Measurements from ENCODE around the gene LIPM. TPM values are rescaled to one million over a fixed set of nuclear protein-coding genes. Genes with fewer than 3 reads are reported as not detected.

LIPM gene
- polyA plus RNA-seq, 3 donors: not detected

DNA sequence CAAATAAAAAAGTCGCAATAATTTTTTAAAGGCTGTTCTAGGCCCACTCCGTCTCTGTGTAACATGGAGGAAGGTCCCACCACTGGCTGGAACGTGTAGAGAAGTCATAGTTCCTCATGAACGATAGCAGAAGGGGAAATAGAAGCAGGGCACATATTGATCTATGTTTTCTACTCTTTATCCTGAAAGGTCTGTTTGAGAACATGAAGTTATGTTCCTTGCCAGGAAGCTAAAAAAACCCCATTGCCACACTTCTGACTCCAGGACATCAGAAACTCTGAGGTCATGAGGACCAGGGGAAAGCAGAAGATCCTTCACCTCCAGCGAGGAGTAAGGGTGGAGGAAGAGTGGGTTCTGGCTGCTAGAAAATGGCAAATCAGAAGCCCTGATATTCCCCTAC lies 38.4 kb downstream of the LIPM start:
- DNase-seq: peak in 2 of 3 donors; percentile 42 to 48
- Histone ChIP-seq H4K20me1 (ENCODE audit: insufficient read depth, low read length) (no peaks in the 10 kb centered on the region), H2AFZ (ENCODE audit: insufficient read depth, low read depth, low read length, poor library complexity, severe bottlenecking) (peak overlapping the region; percentile 51), H3K4me2 (replicated peaks; ENCODE audit: extremely low read depth, low read length, poor library complexity, severe bottlenecking) (peak overlapping the region; percentile 32), H3K9me3 (replicated peaks in 1 of 2; ENCODE audit: control insufficient read depth in 1 of 2, insufficient read depth in 1 of 2, low read length in 2 of 2) (no peaks in the 10 kb centered on the region), H3K36me3 (replicated peaks in 1 of 2; ENCODE audit: control insufficient read depth in 1 of 2, insufficient read depth in 2 of 2, low read length in 2 of 2) (no peaks in the 10 kb centered on the region), H3K79me2 (ENCODE audit: insufficient read depth, low read length) (peaks cover 12% of the 10 kb centered on the region), H3K4me1 (ENCODE audit: control insufficient read depth in 1 of 2, insufficient read depth in 2 of 2, low read length in 2 of 2) (peaks cover 15 to 17% of the 10 kb centered on the region in 2 donors), H3K27ac (ENCODE audit: low read depth in 1 of 2, low read length in 2 of 2) (peak overlapping the region in 1 of 2 donors; percentile 57), H3K27me3 (ENCODE audit: control insufficient read depth in 2 of 2, insufficient read depth in 2 of 2, low read length in 2 of 2) (no peaks in the 10 kb centered on the region), H3K4me3 (replicated peaks in 1 of 3; ENCODE audit: low read depth in 2 of 3, low read length in 3 of 3) (peak overlapping the region in 1 of 3 experiments; percentile 40), H3K9ac (ENCODE audit: insufficient read depth, low read length, poor library complexity, severe bottlenecking) (no peak overlapping the region)
- Mint-ChIP-seq H3K4me3 (peak overlapping the region in 1 of 2 donors; percentile 58), H3K9me3 (no peaks in the 10 kb centered on the region), H3K4me1 (peaks cover 31% of the 10 kb centered on the region), H3K27ac (peak overlapping the region in 5 of 7 donors; percentile 9 to 81 (median 59)), H3K27me3 (ENCODE audit: low read depth in 3 of 3) (peaks cover 0 to 2% (median 0%) of the 10 kb centered on the region in 3 donors), H3K36me3 (peaks cover 10 to 21% of the 10 kb centered on the region in 2 donors)
- WGBS (ENCODE audit: insufficient coverage): no CpG with 5 or more reads among the region's 5 CpGs
- intact Hi-C loops (cut with micrococcal nuclease): no loop called here
- TF ChIP-seq CTCF (IDR thresholded peaks at IDR 0.05): no peak

GRCh38 chr10:88841316-88842111 lies 39.0 kb downstream of the LIPM start:
- Mint-ChIP-seq H3K36me3 (peaks cover 10 to 23% of the 10 kb centered on the region in 2 donors), H3K27ac (peak overlapping the region in 3 of 7 donors; percentile 55 to 81 (median 80)), H3K4me1 (peaks cover 32% of the 10 kb centered on the region), H3K4me3 (peak overlapping the region in 1 of 2 donors; percentile 58), H3K9me3 (no peaks in the 10 kb centered on the region), H3K27me3 (ENCODE audit: low read depth in 3 of 3) (peaks cover 0 to 2% (median 0%) of the 10 kb centered on the region in 3 donors)
- H3K9ac ChIP-seq (ENCODE audit: insufficient read depth, low read length, poor library complexity, severe bottlenecking): no peak overlapping the region
- no peaks in the 10 kb centered on the region for H3K9me3 ChIP-seq (replicated peaks in 1 of 2; ENCODE audit: control insufficient read depth in 1 of 2, insufficient read depth in 1 of 2, low read length in 2 of 2)
- no peaks in the 10 kb centered on the region for H3K27me3 ChIP-seq (ENCODE audit: control insufficient read depth in 2 of 2, insufficient read depth in 2 of 2, low read length in 2 of 2)
- peak in 1 of 3 donors; percentile 14 for DNase-seq
- 100% methylated on average over 3 of the region's 6 CpGs for WGBS (ENCODE audit: insufficient coverage)
- H3K27ac ChIP-seq (ENCODE audit: low read depth in 1 of 2, low read length in 2 of 2): peak overlapping the region in 1 of 2 donors; percentile 57
- H4K20me1 ChIP-seq (ENCODE audit: insufficient read depth, low read length): no peaks in the 10 kb centered on the region
- H3K79me2 ChIP-seq (ENCODE audit: insufficient read depth, low read length): peaks cover 17% of the 10 kb centered on the region
- H3K4me1 ChIP-seq (ENCODE audit: control insufficient read depth in 1 of 2, insufficient read depth in 2 of 2, low read length in 2 of 2): peaks cover 12 to 14% of the 10 kb centered on the region in 2 donors
- H2AFZ ChIP-seq (ENCODE audit: insufficient read depth, low read depth, low read length, poor library complexity, severe bottlenecking): peak overlapping the region; percentile 51
- H3K4me3 ChIP-seq (replicated peaks in 1 of 3; ENCODE audit: low read depth in 2 of 3, low read length in 3 of 3): peak overlapping the region in 1 of 3 experiments; percentile 40
- TF ChIP-seq CTCF (IDR thresholded peaks at IDR 0.05): no peak
- H3K4me2 ChIP-seq (replicated peaks; ENCODE audit: extremely low read depth, low read length, poor library complexity, severe bottlenecking): peak overlapping the region; percentile 32
- intact Hi-C loops (cut with micrococcal nuclease): no loop called here
- no peaks in the 10 kb centered on the region for H3K36me3 ChIP-seq (replicated peaks in 1 of 2; ENCODE audit: control insufficient read depth in 1 of 2, insufficient read depth in 2 of 2, low read length in 2 of 2)

All from CD14-positive monocyte (primary cell).